GM21717 (cell line): Measurements from ENCODE around the gene MAGI2.

ENCODE experiments used
- ATAC-seq: cut with Tn5 transposase; IDR thresholded peaks from one replicate; pipeline ENCODE4 v1.9.1; 2021; ENCODE audit warnings: mild to moderate bottlenecking, moderate library complexity; ENCODE audit not compliant: unreplicated experiment

Gene MAGI2

DNA sequence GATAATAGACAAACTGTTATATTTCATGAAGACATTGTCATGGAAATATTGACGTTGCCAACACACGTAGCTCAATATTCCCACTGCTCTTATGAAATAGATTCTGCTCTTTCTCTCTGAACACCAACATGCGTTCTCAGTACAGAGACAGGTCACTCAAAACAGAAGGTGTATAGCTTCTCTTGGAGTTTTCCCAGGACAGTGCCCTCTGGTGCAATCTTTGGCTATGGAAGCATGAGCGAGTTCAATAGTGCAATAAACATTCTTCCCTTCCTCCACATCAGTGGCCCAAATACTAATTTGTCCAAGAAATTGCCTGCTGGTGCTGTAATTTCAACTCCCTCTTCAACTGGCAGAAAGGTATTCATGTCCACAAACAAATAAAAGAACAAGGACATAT lies 145.3 kb downstream of the MAGI2 start:
- no peak for ATAC-seq

DNA sequence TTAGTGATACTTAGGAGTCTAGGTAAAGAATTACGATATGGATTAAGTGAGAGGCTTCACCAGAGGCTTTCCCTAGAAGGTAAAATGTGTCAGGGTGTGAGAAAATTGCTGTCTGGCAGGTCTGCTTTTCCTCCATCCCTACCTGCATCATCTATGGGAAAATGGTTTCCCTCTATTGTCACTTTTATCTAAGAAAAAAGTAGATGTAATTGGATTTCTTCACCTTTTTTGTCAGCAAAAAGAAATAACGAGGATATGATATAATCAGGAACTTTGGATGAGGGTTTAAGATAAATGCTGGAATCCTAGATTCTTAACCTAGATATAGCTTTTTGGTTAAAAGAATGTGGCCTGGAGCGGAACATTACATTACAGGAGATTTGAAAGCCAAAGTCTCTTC lies 146.1 kb downstream of the MAGI2 start:
- no peak for ATAC-seq

DNA sequence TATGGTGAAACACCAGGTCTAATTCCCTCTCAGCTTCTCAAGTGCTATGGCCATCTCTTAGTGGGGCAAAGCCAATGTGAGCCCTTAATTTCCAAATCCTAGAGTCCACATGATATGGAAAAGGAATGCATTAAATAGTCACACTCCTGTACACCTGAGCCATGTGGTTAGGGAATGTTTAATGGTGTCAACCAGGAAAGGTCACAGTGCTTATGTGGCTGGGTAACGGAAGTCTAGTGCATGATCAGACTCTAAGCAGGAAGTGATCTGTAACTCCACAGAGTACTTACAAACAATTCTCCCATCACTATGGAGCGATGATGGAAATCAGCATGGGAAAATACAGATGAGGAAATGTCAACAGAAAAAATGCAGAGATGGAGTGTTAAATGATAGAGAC lies 148.8 kb downstream of the MAGI2 start:
- ATAC-seq = no peak

DNA sequence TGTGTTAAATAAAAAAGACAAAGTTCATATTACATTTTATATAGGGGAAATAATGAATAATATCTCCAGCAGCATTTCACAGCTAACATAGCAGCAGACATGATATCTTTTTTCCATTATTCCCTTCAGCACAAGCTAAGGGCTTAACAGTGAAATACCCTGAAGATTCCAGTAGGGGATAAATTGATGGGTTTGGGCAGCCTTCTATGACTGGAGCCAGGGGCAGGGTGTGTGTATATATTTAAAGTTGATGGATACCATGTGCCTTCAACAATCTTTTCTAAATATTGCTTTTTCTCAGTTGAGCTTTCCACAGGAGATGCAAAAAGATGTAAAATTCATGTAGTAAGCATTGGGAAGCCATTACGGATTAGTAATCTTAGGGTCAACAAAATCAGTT lies 151.2 kb downstream of the MAGI2 start:
- no peak for ATAC-seq

DNA sequence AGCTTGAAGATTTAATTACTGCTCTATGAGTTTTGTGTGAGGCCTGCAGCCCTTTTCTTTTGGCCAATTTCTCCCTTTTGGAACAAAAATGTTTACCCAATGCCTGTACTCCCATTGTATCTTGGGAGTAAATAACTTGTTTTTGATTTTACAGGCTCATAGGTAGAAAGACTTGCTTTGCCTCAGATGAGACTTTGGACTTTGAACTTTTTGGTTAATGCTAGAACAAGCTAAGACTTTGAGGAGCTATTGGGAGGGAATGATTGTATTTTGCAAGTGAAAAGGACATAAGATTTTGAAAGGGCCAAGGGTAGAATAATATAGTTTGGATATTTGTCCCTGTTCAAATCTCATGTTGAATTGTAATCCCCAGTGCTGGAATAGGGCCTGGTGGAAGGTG lies 152.0 kb downstream of the MAGI2 start:
- ATAC-seq = no peak

DNA sequence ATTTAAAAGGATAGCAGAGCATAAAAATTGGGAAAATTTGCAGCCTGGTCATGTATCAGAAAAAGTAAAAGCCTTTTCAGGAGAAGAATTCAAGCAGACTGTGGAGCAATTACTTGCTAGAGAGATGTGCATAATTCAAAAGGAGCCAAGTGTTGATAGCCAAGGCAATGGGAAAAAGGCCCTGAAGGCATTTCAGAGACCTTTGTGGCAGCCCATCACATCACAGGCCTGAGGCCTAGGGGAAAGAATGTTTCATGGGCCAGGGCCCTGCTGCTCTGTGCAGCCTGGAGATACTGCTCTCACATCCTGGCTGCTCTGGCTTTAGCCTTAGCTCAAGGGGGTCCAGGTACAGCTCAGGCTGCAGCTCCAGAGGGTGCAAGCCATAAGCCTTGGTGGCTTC lies 152.9 kb downstream of the MAGI2 start:
- ATAC-seq = no peak

DNA sequence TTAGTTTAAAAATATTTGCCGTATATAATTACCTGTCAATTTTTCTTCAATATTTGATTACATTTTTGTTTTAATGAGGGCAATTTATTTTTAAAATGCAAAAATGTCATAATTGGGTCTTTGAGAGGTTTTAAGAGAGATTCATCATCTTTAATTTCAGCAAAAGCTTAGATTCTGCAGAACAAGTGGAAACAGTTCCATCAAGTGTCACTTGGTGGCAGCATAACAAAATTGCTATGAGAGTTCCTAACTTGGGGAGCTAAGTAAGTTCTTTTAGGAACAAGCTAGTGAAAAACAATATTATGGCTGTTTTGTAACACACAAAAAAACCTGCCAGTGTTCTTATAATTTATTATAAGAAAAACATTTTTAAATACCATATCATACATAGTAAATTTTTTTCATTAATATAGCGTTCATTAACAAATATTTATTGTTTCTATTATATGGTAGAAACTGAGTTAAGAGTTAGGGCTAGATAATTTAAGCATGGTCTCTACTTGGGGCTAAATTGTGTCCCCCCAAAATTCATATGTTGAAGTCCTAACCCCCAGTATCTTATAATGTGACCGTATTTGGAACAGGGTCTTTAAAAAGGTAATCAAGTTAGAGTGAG lies 155.2 kb downstream of the MAGI2 start:
- no peak for ATAC-seq

DNA sequence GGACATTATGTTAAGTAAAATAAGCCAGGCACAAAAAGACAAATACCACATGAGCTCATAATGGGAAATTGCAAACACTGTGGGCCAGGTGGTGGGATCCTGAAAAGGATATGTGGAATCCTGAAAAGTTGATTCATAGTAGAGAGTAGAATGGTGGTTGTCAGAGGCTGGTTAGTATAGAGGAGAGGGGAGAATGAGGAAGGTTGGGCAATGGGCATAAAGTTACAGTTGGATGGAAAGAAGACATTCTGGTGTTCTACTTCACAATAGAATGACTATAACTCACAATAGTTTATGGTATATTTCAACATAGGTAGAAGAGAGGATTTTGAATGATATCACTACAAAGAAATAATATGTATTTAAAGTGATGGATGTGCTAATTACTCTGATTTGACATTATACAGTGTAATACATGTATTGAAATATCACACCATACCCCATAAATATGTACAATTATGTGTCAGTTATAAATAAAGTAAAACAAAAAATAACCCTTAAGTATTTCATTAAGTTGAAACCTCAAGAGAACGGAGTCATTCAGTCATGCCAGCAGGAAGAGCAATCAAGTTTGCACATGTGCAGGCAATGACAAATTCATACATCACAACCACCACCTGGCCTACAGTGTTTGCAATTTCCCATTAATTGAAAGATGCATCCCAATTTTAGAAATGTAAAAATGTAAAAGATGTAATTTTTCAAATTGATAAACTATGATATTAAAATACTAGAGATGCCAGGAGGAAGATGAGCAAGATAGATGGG lies 156.7 kb downstream of the MAGI2 start:
- no peak for ATAC-seq

DNA sequence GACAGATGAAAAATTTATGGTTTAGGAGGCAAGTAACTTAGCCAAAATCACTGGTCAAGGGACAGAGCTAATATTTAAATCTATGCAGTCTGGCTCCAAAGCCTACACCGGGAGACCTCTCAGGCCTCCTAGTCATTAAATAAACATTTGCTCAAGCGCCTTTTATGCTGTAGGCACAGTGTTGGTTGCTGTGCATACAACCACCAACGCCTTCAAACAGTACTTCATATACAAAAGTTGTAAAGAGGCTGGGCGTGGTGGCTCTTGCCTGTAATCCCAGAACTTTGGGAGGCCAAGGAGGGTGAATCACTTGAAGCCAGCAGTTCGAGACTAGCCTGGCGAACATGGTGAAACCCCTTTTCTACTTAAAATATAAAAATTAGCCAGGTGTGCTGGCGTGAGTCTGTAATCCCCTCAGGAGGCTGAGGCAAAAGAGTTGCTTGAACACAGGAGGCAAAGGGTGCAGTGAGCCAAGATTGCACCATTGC lies 159.8 kb downstream of the MAGI2 start:
- no peak for ATAC-seq

DNA sequence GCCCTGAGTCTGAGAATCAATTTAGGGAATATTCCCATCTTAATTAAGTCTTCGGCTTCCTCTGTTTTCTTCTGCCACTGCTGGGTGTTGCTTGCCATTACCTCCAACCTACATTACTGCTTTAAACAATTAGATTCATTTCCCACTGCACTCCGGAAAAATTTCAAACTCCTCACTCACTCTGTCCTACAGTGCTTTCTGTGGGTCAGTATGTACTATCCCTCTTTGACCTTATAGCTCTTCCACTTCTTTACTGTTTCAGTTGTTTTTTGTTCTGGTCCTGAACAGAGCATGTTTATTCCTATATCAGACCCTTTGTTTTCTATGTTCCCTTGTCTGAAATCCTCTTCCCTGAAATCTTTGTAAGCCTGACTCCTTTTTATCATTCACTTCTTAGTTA lies 160.6 kb downstream of the MAGI2 start:
- ATAC-seq = no peak

DNA sequence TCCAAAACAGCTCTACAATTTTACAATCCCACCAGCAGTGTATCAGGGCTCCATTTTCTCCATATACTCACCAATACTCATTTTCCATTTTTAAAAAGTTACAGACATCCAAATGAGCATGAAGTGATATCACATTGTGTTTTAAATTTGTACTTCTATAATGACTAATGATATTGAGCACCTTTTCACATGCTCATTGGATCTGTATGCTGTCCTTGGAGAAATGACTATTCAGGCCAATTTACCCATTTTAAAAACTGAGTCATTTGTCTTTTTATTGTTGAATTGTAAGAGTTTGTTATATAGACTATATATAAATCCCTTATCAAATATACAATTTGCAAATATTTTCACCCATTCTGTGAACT lies 162.0 kb downstream of the MAGI2 start:
- no peak for ATAC-seq

DNA sequence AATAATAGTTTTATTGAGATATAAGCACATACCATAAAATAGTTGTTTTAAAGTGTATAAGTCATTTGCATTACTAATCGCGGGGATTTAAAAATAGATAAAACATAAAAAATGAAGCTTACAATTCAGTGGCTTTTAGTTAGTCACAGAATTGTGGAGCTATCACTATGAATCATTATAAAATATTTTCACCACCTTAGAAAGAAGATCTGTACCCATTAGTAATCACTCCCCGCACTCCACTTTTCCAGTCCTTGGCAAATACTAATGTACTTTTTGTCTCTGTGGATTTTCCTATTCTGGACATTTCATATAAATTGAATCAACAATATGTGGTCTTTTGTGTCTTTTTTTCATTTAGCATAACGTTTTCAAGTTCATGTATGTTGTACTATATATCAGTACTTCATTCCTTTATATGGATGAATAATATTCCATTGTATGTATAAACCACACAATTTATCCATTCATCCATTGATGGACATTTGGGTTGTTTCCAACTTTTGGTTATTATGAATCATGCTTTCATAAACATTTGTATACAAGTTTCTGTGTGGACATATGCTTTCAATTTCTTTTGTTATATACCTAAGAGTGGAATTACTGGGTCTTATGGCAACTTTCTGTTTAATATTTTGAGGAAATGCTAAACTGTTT lies 162.5 kb downstream of the MAGI2 start:
- ATAC-seq = no peak

DNA sequence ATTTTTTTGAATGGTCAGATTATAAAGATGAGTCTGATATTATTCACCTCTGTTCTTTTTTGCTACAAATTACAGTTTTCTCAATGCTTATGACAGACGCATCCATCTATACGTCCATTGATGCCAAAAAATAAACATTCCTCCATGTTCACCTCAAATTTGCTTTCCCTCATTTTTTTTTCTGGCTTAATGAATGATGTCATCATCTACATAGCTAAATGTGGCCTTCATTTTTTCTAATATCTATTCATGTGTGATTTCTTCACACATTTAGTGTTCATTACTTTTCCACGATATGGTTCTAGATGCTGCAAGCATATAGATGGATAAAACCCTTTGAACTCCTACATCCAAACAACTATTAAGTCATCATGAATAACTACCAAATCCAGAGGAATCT lies 163.1 kb downstream of the MAGI2 start:
- ATAC-seq = no peak

DNA sequence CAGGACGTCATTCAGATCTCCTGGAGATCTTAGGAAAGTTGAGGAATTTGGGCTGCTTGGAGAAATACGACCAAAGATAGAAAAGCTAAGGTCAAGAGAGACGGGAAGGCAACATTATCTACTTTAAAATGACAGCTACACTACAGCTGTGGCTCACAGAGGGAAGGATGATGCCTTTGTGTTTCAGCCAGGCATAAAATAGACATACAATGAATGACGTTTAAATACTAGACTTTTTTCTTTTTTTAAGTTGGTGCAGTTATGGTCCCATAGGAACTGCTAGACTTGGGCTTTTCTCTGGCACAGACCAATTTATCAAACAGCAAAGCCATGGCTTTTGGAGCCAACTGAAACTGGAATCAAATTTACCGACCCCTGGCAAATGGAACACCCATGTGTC lies 164.8 kb downstream of the MAGI2 start:
- no peak for ATAC-seq

DNA sequence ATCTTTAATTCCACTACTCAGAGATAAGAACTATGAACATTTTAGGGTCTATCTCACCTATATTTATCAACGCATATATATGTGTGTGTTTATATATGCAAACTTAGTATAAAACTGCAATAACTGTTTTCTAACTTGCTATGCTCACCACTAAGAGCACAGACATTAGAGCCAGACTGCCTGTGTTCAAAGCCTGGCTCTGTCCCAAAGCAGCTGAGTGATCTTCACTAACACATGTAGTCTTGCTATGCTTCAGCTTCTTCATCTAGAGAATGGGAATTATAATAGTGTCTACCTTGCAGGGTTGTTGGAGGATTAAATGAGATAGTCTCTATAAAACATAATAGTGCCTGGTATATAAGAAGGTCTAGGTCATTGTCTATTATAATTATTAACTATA lies 165.5 kb downstream of the MAGI2 start:
- no peak for ATAC-seq

DNA sequence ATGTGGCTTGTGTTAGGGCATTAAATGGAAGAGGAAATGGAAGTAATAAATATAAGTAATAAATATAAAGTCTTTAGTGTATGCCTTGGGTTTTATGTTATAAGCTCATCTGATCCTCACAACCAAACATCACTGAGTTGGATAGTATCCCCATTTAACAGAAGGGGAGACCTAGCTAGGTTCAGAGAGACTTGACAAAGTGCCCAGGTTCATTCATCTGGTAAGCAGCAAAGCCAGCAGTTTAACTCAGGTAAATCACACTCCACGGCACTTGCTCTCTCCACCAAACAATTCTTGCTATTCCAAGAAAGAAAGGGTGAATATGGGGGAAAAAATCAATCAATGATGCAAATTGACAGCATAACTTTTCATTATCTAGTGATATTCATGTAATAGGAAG lies 167.3 kb downstream of the MAGI2 start:
- ATAC-seq = no peak

DNA sequence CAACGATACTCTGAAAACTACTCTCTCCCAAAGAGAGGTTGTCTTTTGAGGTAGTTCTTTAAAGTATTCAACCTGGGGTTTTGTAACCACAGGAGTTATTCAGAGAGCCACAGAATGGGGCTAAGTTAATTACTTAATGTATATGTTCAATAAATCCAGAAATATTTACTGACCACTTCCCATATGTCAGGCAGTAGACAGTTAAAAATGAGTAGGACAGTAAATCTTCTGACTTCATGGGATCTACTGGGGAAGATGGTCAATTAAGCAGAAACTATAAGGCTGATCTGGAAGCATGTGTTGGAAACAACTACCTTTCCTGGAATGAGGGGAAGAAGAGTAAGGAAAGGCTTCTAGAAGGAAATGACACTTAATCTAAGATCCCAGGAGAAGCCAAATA lies 167.7 kb downstream of the MAGI2 start:
- no peak for ATAC-seq

DNA sequence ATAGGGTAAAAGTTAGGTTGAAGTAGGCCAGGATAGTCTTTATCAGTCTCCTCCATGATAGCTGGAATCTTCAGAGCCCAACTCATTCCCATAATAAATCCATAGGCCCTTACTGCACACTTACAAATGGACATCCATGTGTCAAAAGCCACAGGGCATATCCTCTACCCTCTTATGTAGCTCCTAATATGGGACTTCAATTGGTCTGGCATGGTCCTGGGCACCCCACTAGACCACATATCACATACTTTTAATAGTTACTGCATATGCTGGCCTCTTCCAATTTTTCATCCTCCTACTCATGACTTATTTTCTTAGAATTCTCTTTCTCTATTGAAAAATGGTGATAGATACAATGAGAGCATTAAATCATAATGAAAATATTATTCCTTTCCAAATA lies 169.3 kb downstream of the MAGI2 start:
- no peak for ATAC-seq

DNA sequence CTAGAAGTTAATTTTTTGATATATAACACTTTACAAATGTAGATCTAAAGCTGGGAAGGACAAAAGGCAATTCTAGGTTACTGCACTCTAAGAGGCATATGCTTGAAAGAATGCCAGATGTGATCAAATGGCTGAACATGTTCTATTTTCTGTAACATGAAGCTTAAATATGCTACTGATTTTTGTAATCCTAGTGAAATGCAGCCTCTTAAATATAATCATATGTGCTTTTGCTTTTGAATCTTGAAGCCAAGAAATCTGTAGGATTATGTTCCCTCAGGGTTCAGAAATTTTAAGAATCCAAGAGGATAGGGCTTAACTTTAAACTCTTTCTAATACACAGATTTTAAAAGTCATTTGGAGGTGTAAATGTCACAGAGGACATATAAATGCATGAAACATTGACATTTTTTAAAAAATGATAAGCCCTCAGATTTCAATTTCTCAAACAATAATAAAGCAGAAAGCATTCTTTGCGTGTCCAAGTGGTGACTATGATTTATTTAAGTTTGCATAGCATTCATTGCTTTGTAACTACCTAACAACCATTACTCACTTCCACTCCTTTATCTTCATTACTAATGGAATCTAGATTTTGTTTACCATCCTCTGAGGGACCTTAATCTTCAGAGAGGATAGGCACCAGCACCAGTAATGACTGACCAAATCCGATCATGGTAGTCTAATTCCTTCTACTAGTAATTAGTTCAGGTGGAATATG lies 170.4 kb downstream of the MAGI2 start:
- ATAC-seq = no peak

DNA sequence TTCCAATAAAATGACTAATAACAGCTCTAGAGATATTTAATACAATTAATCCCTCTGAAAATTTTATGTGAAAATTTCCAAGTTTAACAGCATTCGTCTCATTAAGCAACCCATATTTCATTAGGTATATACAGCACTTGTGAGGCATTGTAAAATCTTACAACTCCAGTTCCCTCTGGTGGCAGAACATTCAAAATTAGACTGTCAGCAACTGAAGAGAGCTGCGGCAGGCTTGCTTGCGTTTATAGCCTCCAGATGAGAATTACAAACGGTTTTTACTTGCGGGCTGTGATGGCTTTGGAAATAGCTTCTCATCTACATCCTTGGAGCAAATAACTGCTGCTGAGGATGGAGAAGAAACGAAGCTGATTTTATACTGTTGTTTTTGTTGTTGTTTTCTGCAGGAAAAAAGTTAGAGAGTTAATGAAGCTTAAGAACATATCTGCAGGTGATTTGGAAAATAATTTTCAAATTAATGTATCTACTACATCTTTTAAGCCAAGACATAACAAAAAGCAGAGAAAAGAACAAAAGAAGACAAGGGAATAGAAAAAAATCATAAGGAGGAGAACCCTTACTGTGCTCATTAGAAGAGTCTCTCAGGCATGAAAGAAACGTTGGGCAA lies 171.3 kb downstream of the MAGI2 start:
- no peak for ATAC-seq

DNA sequence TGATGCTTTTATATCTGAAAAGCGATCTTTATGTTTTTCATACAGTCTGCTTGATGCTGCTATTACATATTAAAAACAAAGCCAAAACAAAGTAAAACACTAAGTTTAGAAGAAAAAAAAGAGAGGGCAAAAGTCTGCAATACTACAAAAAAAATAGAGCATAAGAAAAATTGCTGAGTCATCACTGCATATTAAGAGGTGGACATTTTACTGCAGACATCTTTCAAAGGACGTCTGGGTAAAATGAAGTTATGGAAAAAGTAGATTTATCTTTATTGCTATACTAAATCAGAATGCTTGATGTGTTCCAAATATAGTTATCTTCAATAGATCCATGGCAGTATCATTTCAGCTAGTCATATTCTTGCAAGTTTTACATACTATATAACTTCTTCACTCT lies 172.0 kb downstream of the MAGI2 start:
- no peak for ATAC-seq
